ENCODE results near the gene HAPSTR1. TPM values are rescaled to one million over a fixed set of nuclear protein-coding genes. Genes with fewer than 3 reads are reported as not detected.

Gene HAPSTR1
- total RNA-seq, 4 donors from 2014 or later, result 39.1 to 53.1 (median 47.1) TPM

DNA sequence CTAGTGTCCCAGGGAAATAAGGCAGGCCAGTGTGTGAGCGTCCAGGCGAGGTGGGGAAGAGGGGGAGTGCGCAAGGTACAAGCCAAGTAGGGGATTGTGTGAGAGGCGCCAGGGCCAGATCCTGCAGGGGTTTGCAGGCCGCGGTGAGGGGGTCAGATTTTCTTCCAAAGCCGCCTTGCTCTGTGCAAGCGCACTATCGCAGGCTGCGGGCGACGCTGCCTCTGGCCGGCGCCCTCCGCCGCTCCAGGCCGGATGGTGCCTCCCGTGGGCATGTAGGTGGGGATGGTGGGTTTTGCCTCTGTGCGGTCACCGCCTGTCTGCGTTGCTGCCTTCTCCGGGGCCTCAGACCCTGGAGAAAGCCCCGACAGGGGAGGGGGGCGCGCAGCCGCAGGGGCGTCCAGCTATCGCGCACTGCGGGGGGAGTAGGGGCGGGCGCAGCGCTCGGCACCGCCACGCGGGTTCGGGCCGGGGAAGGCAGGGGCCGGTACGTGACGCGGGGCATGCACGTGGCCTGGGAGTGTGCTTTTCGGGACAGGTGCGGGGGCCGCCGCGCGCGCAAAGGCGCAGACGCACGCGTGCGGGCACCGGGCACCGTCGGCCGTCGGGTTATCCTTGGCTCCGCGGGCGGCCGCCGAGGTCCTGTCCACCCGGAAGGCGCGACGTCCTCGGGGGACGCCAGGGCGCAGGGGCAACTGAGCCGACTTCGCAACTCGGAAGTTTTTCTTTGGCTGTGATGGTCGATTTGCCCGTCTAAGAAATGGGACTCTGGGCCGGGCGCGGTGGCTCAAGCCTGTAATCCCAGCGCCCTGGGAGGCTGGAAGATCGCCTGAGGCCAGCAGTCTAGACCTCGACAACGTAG, 1.1 kb upstream of the HAPSTR1 start:
- intact Hi-C loops (cut with DNase I; ENCODE audit: low total_unique reads), result no loop called here

DNA sequence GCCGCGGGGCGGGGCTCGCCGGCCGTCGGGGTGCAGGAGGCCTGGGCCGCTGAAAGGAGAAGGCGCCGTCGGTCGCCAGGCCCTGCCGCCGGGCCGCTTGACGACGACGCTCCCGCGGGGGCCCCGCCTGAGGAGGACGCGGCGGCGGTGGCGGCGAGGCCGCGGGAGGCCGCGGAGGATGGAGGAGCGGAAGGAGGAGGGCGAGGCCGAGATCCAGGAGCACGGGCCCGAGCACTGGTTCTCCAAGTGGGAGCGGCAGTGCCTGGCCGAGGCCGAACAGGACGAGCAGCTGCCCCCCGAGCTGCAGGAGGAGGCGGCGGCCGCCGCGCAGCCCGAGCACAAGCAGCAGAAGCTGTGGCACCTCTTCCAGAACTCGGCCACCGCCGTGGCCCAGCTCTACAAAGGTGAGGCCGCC, 430 bp downstream of the HAPSTR1 start:
- 0% methylated on average over 29 of the region's 51 CpGs; no CpG with 5 or more reads in 1 of the 2 donors for WGBS, 2 donors
- H3K4me3 ChIP-seq (ENCODE audit: low read depth, poor library complexity, severe bottlenecking), result peak overlapping the region; percentile 89
- intact Hi-C loops (cut with DNase I; ENCODE audit: low total_unique reads), result no loop called here
- TF ChIP-seq CTCF (IDR thresholded peaks at IDR 0.05) (no peak), POLR2A (IDR thresholded peaks at IDR 0.05) (no peak)
- peak; percentile 34 to 91 for DNase-seq (ENCODE audit: low spot score in 2 of 2)

More for the DNA sequence above, 1.1 kb upstream of the HAPSTR1 start:
- WGBS, 2 donors, result 9 to 28% methylated on average over 36 to 37 of the region's 85 CpGs
- peak overlapping the region; percentile 40 for H3K4me3 ChIP-seq (ENCODE audit: low read depth, poor library complexity, severe bottlenecking)
- DNase-seq (ENCODE audit: low spot score in 2 of 2), result peak; percentile 32 to 89
- TF ChIP-seq CTCF (IDR thresholded peaks at IDR 0.05), result no peak
- no peak for TF ChIP-seq POLR2A (IDR thresholded peaks at IDR 0.05)

DNA sequence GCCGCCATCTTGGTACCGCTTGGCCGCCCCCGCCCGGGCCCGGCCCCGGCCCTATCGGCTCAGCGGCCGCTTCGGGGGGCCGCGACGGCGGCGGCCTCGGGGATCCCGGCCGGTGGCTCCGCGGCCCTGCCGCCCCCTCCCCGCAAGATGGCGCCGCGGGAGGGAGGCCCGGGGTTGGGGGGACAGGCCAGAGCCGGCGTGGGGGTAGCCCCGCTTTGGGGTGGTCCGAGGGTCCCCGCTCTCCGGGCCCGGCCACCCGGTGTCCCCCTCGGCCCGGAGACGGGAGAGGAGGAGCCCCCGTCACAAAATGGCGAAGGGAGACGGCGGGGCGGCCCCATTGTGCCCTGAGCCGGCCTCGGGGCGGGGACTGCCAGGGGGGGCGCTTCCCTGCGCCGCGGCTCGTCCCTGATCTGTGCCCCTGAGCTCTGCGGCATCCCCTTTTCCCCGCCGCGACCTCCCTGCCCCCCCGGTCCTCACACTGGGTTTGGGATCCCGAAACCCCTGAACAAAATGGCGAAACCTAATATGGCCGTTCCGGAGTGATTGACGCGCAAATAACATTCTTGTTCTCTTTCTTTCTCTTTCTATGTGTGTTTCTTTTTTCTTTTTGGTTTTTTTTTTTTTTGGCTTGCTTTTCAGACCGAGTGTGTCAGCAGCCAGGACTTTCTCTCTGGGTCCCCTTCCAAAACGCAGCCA, 986 bp downstream of the HAPSTR1 start:
- peak; percentile 40 to 91 for DNase-seq (ENCODE audit: low spot score in 2 of 2)
- intact Hi-C loops (cut with DNase I; ENCODE audit: low total_unique reads), result no loop called here
- no peak for TF ChIP-seq POLR2A (IDR thresholded peaks at IDR 0.05)
- TF ChIP-seq CTCF (IDR thresholded peaks at IDR 0.05), result no peak
- peak overlapping the region; percentile 89 for H3K4me3 ChIP-seq (ENCODE audit: low read depth, poor library complexity, severe bottlenecking)
- WGBS, 2 donors, result 1 to 2% methylated on average over 13 to 42 of the region's 64 CpGs

DNA sequence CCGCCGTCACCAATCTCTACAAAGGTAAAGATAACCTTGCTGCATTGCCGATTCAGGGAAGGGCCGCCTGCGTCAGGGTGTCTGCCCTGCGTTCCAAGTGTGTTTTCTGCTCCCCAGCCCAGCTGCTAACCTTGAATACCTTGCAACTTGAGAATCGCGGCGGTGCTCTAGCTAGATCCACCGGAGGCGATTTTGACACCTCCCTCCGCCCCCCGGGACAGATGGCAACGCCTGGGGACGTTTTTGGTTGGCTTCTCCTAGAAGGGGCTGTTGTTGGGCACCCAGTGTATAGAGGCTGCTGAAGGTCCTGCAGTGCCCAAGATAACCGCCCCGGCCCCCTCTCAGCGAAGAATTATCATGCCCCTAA, 1.5 kb downstream of the HAPSTR1 start:
- WGBS, 2 donors, result 1 to 2% methylated on average over 17 to 18 of the region's 18 CpGs
- intact Hi-C loops (cut with DNase I; ENCODE audit: low total_unique reads), result no loop called here
- TF ChIP-seq POLR2A (IDR thresholded peaks at IDR 0.05) (no peak), CTCF (IDR thresholded peaks at IDR 0.05) (no peak)
- DNase-seq (ENCODE audit: low spot score in 2 of 2), result peak; percentile 44 to 88
- H3K4me3 ChIP-seq (ENCODE audit: low read depth, poor library complexity, severe bottlenecking), result peak overlapping the region; percentile 89

DNA sequence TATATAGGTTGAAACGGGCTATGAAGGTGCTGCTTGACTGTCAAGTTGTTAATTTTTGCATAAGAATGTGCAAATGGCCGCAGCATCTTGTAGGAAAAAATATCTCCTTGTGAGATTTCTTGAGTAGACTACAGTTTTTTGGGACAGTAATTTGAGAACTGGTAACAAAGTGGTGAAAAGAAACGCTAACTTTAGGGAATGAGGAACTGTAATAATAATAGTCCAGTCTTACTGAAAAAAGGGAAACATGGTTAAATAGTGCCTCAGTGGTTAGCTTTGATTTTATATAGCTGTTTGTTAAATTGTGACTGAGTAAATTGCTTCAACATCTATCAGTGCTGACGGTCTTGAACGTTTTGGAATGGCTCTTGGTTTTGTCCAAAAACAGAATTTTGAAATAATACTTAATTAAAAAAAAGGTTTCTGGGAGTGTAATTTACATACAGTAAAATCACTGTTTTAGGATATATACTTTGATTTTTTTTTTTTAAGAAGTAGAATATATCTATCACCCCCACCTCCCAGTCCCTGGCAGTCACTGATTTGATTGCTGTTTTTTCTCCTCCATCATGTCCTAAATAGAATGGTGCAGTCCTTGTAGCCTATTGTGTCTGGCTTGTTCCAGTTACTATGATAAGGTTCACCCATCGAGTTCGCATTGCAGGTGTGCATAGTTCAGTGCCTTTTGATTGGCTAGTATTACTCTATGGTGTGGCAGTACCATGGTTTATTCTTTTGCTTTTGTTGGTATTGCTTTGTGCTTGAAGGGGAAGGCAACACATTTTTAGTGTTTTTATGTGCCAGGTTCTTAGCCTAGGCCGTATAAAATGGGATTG, 2.8 kb downstream of the HAPSTR1 start:
- WGBS, 2 donors, result 21 to 25% methylated on average over 8 of the region's 8 CpGs
- TF ChIP-seq CTCF (IDR thresholded peaks at IDR 0.05) (no peak), POLR2A (IDR thresholded peaks at IDR 0.05) (no peak)
- intact Hi-C loops (cut with DNase I; ENCODE audit: low total_unique reads), result no loop called here
- H3K4me3 ChIP-seq (ENCODE audit: low read depth, poor library complexity, severe bottlenecking), result no peak overlapping the region
- DNase-seq (ENCODE audit: low spot score in 2 of 2), result no peak
